IMR-90 (cell line): Measurements from ENCODE around the gene ATP11A.

ENCODE experiments used
- CEBPB ChIP-seq: IDR thresholded peaks from 2 replicates; pipeline ENCODE4 v1.6.1; 2012; ENCODE audit warnings: low read depth, low read length, improper control_type of control experiment
- CTCF ChIP-seq: conservative IDR thresholded peaks from 2 replicates; pipeline ENCODE4 v1.5.1; 2012; ENCODE audit warnings: mild to moderate bottlenecking, low read depth, low read length, improper control_type of control experiment
- ELK1 ChIP-seq: fragments of 150-350 bp; IDR thresholded peaks from 2 replicates; pipeline ENCODE4 v1.6.1; 2016; ENCODE audit warnings: low read depth, mild to moderate bottlenecking, low read length, moderate library complexity, borderline replicate concordance
- FOS ChIP-seq: fragments of 150-350 bp; IDR thresholded peaks from 2 replicates; pipeline ENCODE4 v1.6.1; 2016; ENCODE audit warnings: low read depth, low read length
- MAFK ChIP-seq: IDR thresholded peaks from 2 replicates; pipeline ENCODE4 v1.6.1; 2012; ENCODE audit warnings: low read depth, low read length, improper control_type of control experiment
- MAZ ChIP-seq: IDR thresholded peaks from 2 replicates; pipeline ENCODE4 v1.6.1; 2012; ENCODE audit warnings: low read depth, mild to moderate bottlenecking, low read length, improper control_type of control experiment, moderate library complexity, borderline replicate concordance
- MXI1 ChIP-seq: IDR thresholded peaks from 2 replicates; pipeline ENCODE4 v1.6.1; 2012; ENCODE audit warnings: low read depth, mild to moderate bottlenecking, low read length, moderate library complexity, borderline replicate concordance
- POLR2A ChIP-seq: IDR thresholded peaks from 2 replicates; pipeline ENCODE4 v1.6.1; 2012; ENCODE audit warnings: mild to moderate bottlenecking, low read depth, low read length
- RAD21 ChIP-seq: IDR thresholded peaks from 2 replicates; pipeline ENCODE4 v1.6.1; 2012; ENCODE audit warnings: low read length, improper control_type of control experiment
- RCOR1 ChIP-seq: IDR thresholded peaks from 2 replicates; pipeline ENCODE4 v1.6.1; 2012; ENCODE audit warnings: mild to moderate bottlenecking, low read length, improper control_type of control experiment; ENCODE audit not compliant: insufficient replicate concordance
- SMC3 ChIP-seq: fragments of 150-350 bp; IDR thresholded peaks from 2 replicates; pipeline ENCODE4 v1.6.1; 2016; ENCODE audit warnings: low read depth, mild to moderate bottlenecking, antibody characterized with exemption, low read length, moderate library complexity
- USF2 ChIP-seq: fragments of 150-350 bp; IDR thresholded peaks from 2 replicates; pipeline ENCODE4 v1.6.1; 2017; ENCODE audit warnings: mild to moderate bottlenecking, antibody characterized with exemption, low read length, low read depth

- TF ChIP-seq CTCF: no peak
- TF ChIP-seq ELK1: no peak
- no peak for TF ChIP-seq CEBPB
- TF ChIP-seq MAZ: no peak
- TF ChIP-seq POLR2A: no peak
- TF ChIP-seq RCOR1: no peak
- TF ChIP-seq SMC3: no peak
- no peak for TF ChIP-seq USF2
- TF ChIP-seq MAFK: no peak
- TF ChIP-seq MXI1: no peak
- TF ChIP-seq RAD21: no peak
- TF ChIP-seq FOS: no peak
These were observed 37.2 kb upstream of the ATP11A start for GRCh38 chr13:112652512-112653070.
